LHCN-M2 (cell line): ENCODE results near the gene DNAJC18. TPM values are rescaled to one million over a fixed set of nuclear protein-coding genes. Genes with fewer than 3 reads are reported as not detected.
A peak's percentile ranks its signal among the peaks of the same experiment; 100 is the strongest.
"Not testable (repeated sequence)": the region's sequence is repeated elsewhere in the genome, so short reads cannot be mapped to it uniquely, and the experiment has no call there.

Experiments used
- DNase-seq: peaks from one replicate; pipeline ENCODE4 v3.0.0-alpha.2; 2012; ENCODE audit warnings: low read depth
- total RNA-seq: library from RNA; depleted of rRNA; stranded (reverse); fragments of >200 nt; gene quantifications from 2 replicates; pipeline ENCODE4 v1.2.3, GENCODE V29; 2014

The DNAJC18 gene
- total RNA-seq, 1 experiment from 2014 or later: 10.9 TPM

DNA sequence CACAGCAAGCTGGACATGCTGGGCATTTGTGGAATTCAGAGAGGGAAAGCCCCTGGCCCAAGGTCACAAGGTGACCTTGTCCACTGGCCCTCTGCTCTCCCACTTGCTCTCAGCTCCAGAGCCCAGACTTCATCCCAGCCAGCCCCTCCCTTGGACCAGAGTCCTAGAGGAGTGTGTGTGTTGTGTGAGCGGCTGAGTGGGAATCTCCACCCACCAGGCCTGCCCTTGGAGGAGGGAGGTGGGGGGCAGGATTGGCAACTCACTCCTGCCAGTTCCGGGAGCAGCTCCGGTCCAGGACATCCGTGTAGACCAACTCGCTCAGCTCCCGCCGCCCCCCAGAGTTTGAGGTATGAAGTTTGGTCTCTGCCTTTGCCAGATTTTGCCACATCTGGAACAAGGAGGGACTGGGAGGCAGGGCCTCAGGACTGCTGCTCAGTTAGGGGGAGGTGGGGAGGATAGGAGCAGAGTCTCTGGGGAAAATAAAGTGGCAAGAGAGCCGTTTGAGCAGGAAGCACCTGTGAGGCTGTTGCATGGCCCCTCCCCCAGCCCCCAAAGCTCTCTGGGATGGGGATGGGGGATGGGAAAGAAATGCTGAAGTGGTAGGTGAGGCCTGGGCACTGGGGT, 51.0 kb downstream of the DNAJC18 start:
- no peak for DNase-seq

DNA sequence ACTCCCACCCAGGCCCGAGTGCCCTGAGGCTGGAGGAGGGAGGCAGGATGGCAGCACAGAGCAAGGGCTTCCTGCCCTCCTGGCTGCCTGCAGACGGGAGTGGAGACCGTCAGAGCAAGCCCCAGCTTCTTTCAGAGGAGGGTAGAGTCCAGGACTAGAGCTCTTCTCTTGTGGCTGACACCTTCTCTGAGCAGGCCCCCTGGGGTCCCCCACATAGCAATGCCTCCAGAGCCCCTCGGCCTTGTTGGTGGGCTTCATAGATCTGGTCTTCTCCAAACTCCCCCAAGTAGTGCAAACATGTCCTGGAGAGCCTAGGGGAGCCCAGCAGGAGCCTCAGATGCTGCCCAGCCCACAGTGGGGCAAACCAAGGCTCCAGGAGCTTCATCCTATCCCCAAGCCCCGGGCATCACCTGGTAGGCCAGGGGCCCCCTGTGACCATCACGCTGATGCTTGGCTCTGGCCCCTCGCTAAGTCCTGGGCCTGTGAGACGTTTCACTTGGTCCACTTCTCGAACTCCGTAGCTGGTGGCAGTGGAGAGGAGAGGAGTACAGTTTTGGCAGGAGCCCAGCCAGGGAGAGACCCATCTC, 51.6 kb downstream of the DNAJC18 start:
- DNase-seq: no peak

DNA sequence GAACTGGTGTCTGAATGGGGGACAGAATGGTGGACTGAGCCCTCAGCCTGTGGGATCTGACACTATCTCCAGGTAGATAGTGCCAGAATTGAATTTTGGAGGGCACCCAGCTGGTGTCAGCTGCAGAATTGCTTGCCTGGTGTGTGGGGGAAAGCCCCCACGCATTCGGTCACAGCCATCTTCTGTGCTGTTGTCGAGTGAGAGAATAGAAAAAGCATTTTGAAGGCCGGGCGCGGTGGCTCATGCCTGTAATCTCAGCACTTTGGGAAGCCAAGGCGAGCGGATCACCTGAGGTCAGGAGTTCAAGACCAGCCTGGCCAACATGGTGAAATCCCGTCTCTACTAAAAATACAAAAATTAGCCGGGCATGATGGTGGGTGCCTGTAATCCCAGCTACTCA, 52.4 kb downstream of the DNAJC18 start:
- DNase-seq: not testable (repeated sequence)

DNA sequence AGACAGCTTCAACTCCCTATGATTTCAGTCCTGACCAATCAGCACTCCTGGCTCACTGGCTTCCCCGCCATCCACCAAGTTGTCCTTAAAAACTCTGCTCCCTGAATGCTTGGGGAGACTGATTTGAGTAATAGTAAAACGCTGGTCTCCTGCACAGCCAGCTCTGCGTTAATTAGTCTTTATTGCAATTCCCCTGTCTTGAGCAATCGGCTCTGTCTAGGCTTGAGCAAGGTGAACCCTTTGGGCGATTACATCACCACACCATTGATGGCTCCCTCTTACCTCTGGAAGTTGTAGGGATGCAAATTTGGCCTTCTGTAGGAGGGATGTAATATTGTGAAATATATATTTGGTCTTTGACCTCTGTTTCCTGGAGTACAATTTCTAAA, 53.3 kb downstream of the DNAJC18 start:
- DNase-seq: no peak

DNA sequence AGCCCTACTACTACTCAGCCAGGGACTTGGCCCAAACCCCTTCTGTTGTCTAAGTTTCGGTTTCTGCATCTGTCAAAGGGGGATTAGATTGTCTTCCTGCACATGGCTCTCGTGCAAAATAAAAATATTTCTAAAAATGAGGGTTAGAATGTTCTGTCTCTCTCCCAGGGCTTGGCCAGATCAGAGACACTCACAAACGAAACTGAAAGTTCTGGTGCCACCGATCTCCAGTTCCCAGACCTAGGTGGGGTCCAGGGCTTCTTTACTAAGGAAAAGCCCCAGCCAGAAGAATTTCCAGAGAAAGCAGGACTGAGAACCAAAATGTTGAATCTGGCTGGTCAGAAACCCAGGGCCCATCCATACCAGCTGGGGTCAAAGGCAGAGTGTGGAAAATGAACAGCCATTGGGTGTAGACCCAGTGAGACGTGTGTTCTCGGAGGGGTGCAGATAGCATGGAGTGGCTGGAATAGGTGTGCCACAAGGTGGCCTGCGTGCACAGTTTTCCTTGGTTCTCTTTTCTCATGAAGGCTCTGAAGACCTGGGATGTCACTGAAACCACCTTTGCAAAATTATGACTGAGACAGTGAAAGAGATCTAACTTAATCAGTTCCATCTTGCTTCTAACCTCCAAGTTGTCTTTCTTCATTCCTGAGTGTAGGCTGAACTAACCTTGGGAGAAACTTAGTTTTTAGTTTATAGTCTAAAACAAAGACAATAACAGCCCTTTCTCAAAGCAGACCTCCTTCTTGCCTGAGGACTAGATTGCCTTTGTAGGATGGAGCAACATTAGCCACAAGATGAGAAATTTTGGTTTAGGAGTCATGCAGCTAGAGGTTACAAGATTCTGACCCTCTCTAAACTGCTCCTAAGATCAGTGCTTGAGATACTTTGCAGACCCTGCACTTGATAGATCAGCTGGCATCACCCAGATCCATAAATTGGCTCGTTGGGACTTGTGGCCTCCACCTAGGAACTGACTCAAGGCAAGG, 54.0 kb downstream of the DNAJC18 start:
- DNase-seq: peak; percentile 41

DNA sequence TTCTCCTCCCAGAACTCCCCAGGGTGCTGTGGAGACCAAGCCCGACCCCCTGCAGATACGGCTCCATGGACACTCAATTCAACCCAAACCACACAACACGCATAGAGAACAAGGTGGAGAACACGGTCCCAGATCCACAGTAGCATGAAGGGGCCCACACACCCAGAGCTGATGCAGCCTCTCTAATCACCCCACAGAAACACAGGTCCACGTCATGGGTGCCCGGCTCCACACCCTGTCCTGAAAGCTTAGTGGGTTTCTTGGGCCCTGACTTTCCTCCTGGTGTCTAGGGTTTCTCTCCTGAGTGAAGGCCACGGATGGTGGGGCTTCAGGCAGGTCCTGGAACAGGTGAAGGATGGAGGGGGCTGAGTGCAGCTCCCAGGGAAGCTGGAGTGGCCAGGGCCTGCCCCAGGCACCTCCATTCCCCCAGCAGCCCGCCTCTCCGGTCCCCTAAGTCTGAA, 54.7 kb downstream of the DNAJC18 start:
- DNase-seq: no peak

DNA sequence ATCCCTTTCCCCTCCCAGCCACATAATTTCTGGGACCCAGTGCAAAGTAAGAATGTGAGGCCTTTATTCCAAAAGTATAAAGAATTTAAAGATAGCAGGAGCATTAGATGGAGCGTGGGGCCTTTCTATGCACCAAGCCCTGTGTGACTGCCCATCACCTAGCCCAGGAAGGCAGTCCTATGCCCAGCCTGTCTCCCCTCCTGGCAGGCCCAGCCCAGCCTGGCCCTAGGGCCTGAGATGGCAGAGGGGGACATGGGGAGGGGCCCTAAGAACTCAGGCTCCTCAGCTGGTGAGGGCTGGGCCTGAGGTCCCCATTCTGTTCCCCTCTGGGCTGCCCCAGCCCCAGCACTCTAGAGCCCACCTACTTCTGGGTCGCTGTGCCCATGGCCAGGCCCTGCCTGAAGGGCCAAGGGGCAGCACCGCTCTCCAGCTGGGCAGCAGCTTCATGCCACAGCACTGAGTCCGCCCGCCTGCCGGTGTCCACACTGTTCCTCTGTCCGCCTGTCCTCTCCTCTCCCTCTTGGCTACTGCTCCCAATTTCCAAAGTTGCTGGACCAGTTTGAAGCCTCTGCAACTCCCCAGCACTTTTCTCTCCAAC, 55.2 kb downstream of the DNAJC18 start:
- no peak for DNase-seq

DNA sequence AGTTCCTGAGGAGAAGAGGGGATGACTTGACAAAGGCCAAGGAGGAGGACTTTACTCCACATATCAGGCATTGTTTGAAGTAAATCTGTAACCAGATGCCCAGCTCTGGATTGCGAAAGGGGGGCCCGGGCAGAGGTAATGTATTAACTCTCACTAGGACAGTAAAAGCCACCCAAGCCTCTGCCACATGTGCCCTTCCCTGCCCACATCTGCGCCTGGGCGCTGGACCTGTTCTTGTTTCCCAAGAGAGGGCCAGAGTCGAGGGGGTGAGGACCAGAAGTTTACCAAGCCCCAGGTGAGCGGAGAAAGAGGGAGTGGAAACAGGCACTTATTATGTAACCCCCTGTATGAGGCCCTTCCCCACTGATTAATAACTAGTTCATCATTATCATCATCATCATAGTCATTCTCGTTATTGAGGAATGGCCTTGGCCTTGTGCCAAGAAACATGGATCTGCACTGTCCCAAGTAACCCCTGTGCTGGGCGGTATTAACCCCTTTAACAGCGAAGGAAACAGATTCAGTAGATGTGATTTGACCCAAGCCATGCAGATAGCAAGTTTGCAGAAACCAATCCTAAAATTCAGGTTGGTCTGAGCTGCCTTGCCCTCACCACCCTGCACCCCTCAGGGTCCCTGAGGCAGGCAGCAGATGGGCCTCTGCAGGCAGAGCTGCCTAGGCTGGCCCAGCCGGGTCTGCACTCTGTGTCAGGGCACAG, 55.9 kb downstream of the DNAJC18 start, which contains the start of gene SLC23A1:
SLC23A1 (minus strand) TSS at position 23 of the 718 bp plus-strand sequence. CDS start 44 bp downstream, outside the sequence.
- no peak for DNase-seq

DNA sequence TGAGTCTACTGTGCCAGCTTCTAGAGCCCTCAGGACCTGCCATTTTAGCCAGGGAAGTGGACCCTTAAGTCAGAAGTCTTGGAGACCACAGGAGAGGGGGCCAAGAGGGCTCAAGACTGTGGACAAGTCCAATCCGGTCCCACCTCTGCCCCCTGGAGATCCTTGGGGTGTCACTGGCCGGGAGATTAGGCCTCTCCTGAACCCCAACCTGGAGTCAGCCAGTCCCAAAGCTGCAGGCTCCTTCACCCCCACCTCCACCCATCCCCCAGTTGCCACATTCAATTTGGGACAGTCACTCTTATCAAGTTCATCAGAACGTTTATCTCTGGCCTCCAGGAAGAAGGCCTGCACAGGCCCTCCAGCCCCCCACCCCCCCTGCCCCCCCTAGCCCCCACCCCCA, 56.5 kb downstream of the DNAJC18 start:
- no peak for DNase-seq

DNA sequence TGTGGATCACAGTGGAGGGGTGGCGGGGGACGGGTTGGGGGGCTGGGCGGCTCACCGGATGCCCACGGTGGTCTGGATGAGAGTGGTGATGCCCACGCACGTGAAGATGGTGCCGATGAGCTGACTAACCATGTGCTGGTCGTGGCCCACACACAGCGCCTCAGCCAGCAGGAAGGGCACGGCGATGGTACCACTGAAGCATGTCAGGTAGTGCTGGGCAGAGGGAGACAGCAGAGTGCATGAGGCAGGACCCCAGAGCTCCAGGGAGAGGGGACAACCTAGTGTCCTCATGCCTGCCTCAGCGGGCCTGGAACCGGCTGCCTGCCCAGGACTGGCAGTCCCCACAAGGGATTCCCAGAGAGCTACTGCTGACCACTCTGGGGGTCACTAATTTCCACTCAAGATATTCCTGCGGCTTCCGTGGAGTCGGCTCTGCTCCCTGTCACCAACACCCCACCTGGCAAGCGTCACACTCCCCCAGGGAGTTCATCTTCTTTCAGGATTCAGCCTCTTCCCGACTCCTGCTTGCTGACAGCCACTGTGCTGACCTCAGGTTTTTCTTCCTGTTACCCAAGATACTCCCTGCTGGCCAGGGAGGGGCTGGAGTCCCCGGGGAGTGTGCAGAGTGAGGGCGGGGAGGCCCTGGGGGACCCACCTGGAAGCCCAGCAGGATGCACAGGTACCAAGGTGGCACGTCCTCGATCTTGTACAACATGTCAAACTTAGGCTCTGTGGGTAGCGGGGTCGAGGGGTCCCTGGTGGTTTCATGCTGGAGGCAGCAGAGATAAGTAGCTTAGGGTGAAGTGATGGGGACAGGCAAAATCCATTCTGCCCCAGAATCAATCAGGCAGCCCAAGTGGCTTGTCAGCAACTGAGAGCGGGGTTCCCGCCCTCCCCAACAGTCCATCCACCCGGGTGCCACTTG, 57.2 kb downstream of the DNAJC18 start:
- DNase-seq: no peak

DNA sequence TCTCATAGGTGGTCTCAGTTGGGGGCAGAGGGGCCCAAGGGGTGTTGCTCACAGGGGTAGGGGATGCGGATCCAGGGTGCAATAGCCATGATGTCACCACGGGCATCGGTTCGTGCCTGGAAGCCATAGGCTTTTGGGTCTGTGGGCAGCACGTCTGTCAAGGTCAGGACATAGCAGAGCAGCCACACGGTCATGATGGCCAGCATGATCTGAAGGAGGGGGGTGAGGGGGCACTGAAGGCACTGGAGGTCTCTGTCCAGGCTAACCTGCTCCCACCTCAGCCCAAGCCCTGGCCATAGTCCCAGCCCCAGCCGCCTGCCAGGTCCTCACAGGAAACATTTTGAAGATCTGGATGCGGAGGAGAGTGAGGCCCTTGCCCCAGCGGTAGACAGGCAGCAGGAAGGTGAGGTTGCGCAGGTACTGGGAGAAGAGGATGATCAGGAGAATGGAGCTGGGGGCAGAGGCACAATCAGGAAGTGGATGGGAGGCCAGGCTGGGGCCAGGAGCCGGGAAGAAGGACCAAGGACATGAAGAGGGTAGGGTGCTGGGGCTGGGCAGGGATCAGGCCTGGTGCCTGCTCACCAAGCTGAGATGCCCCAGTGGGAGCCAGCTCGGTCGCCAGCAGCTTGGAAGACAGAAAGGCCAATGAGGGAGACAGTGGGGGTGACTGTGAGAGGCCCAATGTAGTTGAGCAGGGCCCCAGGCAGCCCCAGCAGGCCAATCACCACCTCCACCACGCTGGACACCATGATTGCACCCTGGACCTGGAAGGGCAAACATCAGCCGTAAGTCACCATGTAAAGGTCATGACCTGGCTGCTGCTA, 59.5 kb downstream of the DNAJC18 start:
- DNase-seq: no peak

DNA sequence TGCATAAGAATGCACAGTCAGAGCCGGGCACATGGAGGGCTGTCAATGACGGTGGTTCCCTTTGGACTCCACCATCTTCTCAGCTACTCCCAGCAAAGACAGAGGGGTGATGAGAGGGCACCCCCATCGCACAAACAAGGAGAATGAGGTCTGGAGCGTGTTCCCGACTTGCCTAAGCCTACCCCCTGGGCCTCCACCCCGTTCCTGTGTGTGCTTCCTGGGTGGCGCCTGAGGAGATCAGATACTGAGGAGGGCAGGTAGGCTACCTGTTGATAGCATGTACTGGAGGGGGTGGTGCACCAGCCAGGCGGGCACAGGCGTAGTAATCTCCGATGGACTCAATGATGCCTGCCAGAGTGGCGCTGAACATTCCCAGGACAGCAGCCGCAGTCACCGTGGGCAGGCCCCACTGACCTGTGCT, 60.4 kb downstream of the DNAJC18 start:
- no peak for DNase-seq

DNA sequence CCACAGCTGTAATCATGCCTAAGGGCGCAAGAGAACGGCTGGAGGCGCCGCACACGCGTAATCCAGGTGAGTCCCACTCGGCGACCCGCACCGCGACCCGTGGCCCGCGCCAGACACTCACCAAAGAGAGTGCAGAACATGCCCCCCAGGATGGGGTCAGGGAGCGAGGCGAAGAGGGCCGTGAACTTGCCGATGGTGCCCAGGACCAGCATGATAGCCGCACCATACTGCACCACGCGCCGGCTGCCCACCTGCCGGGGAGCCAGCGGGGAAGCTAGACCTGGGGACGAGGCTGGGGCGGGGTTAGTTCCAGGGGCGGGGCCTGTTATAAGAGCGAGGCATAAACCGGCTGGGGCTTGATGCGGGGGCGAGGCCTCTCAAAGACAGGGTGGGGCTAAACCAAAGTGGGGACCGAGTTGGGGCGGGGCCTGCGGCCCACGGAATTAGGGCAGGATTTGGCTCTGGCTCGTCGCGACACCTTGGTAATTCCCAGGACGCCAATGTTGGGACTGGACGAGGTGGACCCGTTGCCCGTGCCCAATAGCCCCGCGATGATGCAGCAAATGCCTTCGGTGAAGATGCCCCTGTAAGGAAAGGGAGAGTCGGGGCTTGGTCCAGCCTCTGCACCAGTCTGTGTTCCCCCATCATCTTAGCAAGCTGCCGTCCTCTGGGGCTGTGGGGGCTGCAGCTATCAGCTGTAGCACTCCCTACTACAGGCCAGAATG, 61.1 kb downstream of the DNAJC18 start:
- no peak for DNase-seq

DNA sequence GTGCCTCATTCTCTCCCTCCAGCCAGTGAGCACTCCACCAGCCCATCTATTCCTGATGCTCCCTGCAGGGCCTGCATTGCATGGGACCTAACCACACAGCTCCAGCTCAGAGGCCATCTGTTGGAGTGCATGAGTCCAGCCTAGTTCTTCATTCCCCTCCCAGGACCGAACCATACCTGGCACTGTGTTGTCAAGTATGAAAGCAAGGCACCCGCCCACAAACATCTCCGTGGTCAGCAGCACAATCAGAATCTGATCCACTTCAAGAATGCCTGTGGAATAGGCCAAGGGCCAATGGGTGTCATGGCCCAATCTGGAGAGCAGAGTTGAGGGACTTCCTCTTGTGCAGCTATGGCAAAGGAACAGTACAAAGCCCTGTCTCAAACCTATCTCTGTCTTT, 62.1 kb downstream of the DNAJC18 start:
- no peak for DNase-seq

DNA sequence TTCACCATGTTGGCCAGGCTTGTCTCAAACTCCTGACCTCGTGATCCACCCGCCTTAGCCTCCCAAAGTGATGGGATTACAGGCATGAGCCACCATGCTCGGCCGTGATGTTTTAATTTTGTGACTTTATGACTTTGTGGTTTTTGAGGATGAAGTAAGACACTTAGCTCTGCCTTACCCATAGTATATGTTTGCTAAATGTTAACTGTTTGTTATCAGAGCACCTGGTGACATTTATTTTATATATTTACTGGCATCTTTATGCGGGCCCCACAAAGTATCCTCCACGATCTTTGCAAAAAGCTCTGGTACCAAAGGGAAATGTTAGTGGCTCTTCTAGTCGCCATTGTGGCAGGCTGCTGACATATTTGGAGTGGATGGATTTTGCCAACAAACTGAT, 63.0 kb downstream of the DNAJC18 start:
- no peak for DNase-seq

DNA sequence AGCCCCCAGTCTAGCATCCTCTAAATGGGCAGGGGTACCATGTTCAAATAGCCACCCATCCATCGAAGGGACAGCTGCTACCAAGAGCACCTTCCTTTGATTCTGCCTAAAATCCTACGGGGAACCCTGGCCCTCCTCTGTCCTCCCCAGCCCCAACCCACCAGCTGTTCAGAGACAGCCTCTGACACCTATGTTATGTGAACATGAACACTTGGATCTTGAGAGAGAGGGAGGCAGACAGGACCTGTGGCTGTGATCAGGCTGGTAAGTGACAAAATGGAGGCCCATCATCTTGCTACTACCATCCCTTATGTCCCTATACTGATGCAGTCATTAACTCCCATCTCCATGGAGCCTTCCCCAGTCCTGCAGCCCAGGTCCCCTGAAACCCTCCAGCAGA, 64.4 kb downstream of the DNAJC18 start:
- no peak for DNase-seq

DNA sequence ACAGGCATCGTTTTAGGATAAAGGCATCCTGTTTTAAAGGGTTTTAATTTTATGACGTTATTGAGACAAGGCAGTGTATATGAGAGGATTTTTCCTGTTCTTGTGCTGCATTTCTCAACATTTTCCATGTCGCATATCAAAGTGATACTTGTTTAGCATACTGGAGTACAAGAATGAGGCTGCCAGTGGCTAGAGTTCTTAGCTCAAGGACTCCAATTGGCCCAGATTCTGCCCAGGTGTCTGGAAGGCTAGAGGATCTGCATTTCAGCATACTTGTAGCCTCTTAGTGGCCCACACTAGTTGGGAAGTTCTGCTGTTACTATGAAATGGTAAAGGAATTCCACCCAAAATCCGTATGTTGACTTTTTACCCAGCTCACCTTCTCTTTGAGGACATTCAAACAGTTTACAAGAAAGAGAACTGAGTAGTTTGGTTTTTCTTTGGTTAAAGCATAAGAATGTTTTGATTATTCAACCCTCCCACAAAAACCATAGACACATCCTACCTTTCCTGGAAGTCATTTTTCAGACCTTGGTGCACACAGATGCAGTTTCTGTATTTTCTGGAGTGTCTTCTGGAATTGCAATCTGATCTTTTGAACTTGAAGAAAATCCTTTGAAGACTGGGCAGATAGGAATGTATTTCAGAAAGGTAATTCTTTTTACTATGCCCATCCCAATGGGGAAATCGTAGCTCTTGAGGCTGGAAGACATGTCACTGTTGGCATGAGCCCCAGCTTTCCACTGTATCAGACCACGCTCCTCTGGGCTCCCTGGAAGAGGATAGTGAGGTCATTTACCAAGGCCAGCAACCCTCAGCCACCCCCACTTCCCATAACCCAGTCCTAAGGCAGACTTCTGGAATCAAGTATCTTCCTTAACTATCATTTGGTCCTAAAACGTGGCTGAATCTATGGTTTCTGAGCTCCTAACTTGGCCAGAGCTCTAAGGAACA, 67.6 kb downstream of the DNAJC18 start:
- DNase-seq: no peak
